Cardiac muscle cell (in vitro differentiated cells and primary cell): ENCODE results near the gene TTLL10. TPM values are rescaled to one million over a fixed set of nuclear protein-coding genes. Genes with fewer than 3 reads are reported as not detected.

Experiments used
- DNase-seq, 2 donors: peaks; one replicate each; pipeline versions ENCODE4 v3.0.0 to v3.0.0-alpha.2; 2010 to 2017; ENCODE audit warnings: low read depth in 1 of 2, low spot score in 1 of 2
- H3K27ac ChIP-seq: fragments of 200-600 bp; sonication (generic); 2 replicates; pipeline ENCODE4 v1.5.1; 2016
- H3K27me3 ChIP-seq: fragments of 200-600 bp; sonication (generic); 2 replicates; pipeline ENCODE4 v1.6.0; 2016; ENCODE audit warnings: control low read depth
- H3K36me3 ChIP-seq: fragments of 200-600 bp; sonication (generic); 2 replicates; pipeline ENCODE4 v1.5.1; 2016; ENCODE audit warnings: control low read depth
- H3K4me1 ChIP-seq: fragments of 200-600 bp; sonication (generic); 2 replicates; pipeline ENCODE4 v1.8.1; 2017; ENCODE audit warnings: low read depth, mild to moderate bottlenecking, mixed run types
- H3K4me3 ChIP-seq: fragments of 200-600 bp; sonication (generic); 2 replicates; pipeline ENCODE4 v1.5.1; 2016; ENCODE audit warnings: mild to moderate bottlenecking
- H3K9me3 ChIP-seq: fragments of 200-600 bp; sonication (generic); 2 replicates; pipeline ENCODE4 v1.5.1; 2017; ENCODE audit warnings: low read depth, mild to moderate bottlenecking, control low read depth
- polyA plus RNA-seq: library from polyadenylated mRNA; unstranded; fragments of >200 nt; fragmentation: Nextera tagmentation; extraction: Ambion mirVana; gene quantifications from 2 replicates; pipeline ENCODE4 v1.2.1, GENCODE V29; 2016
- total RNA-seq: library from RNA; depleted of rRNA; stranded (reverse); fragments of >200 nt; gene quantifications from 2 replicates; pipeline ENCODE4 v1.2.3, GENCODE V29; 2016
- TF ChIP-seq, protein P1 (sequence below): IDR thresholded peaks from 2 replicates; pipeline ENCODE4 v1.5.1; 2012; ENCODE audit warnings: low read depth, mild to moderate bottlenecking, low read length

TTLL10 gene
- total and polyA plus RNA-seq, 2 experiments from 2014 or later = 0.31 TPM; not detected in 1

- H3K9me3 ChIP-seq = no peaks in the 10 kb centered on the region
- TF ChIP-seq, protein P1, sequence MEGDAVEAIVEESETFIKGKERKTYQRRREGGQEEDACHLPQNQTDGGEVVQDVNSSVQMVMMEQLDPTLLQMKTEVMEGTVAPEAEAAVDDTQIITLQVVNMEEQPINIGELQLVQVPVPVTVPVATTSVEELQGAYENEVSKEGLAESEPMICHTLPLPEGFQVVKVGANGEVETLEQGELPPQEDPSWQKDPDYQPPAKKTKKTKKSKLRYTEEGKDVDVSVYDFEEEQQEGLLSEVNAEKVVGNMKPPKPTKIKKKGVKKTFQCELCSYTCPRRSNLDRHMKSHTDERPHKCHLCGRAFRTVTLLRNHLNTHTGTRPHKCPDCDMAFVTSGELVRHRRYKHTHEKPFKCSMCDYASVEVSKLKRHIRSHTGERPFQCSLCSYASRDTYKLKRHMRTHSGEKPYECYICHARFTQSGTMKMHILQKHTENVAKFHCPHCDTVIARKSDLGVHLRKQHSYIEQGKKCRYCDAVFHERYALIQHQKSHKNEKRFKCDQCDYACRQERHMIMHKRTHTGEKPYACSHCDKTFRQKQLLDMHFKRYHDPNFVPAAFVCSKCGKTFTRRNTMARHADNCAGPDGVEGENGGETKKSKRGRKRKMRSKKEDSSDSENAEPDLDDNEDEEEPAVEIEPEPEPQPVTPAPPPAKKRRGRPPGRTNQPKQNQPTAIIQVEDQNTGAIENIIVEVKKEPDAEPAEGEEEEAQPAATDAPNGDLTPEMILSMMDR = no peak
- no peaks in the 10 kb centered on the region for H3K36me3 ChIP-seq
- H3K4me1 ChIP-seq = peaks cover 5% of the 10 kb centered on the region
- DNase-seq = no peak
- H3K4me3 ChIP-seq = no peak overlapping the region
- no peak overlapping the region for H3K27ac ChIP-seq
- H3K27me3 ChIP-seq = no peaks in the 10 kb centered on the region
Observed at GRCh38 chr1:1237874-1238701, 64.4 kb downstream of the TTLL10 start.

- TF ChIP-seq, protein P1 = no peak
- H3K27me3 ChIP-seq = no peaks in the 10 kb centered on the region
- peaks cover 5% of the 10 kb centered on the region for H3K4me1 ChIP-seq
- no peak overlapping the region for H3K27ac ChIP-seq
- no peaks in the 10 kb centered on the region for H3K36me3 ChIP-seq
- H3K9me3 ChIP-seq = no peaks in the 10 kb centered on the region
- no peak overlapping the region for H3K4me3 ChIP-seq
- no peak for DNase-seq
Observed at GRCh38 chr1:1238702-1239178, 65.1 kb downstream of the TTLL10 start.

DNA sequence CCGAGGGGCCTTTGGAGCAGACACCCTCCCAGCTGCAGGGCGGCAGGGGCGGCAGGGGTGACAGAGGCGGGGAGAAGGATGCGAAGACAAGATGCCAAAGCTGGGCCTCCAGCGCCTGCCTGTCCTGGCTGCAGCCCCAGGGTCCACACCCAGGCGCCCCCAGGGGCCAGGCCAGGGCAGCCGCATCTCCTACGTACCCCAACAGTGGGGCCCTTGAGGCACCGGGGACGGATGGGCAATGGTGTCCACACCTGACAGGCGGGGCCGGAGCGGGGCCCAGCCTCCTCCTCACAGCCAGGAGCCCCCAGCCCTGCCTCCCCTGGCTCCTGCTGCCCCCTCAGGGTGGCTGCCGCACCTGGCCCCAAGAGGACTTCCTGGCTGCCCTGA, 65.5 kb downstream of the TTLL10 start:
- Histone ChIP-seq H3K27ac (no peak overlapping the region), H3K27me3 (no peaks in the 10 kb centered on the region), H3K4me3 (no peak overlapping the region), H3K4me1 (peaks cover 5% of the 10 kb centered on the region), H3K9me3 (no peaks in the 10 kb centered on the region), H3K36me3 (no peaks in the 10 kb centered on the region)
- DNase-seq = no peak
- TF ChIP-seq, protein P1 = no peak

DNA sequence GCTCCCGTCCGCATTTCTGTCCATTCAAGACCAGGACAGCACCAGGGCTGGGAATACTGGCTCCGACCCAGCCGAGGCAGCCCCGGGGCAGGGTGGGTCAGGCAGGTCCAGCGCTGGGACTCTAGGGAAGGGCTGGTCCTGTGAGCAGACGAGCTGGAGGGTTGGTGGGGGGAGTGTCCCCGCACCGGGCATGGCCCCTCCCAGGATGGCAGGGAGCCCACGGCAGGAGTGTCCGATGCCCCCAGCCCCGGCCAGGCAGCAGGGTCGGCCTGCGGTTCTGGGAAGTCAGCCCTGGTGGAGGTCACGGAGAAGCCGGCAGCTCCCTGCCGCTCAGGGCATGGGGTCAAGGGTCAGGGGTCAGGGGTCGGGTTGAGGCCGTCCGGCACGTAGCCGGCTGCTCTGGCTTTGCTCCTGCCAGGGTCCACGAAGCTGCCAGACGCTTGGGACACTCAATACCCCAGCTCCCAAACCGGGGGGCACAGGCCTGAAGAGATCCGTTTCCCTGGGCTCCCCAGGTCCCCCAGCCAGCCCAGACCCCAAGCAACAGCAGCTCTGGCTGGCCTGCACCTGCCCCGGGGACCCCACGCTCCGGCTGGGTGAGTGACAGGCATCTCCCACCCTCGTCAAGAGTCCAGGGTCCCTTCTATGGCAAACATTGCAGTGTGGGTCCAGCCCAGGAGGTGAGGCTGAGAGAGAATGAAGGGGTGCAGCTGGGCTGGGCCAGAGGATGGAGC, 66.1 kb downstream of the TTLL10 start:
- DNase-seq = no peak
- Histone ChIP-seq H3K27ac (no peak overlapping the region), H3K36me3 (no peaks in the 10 kb centered on the region), H3K9me3 (no peaks in the 10 kb centered on the region), H3K27me3 (no peaks in the 10 kb centered on the region), H3K4me1 (peaks cover 5% of the 10 kb centered on the region), H3K4me3 (no peak overlapping the region)
- TF ChIP-seq, protein P1 = no peak

DNA sequence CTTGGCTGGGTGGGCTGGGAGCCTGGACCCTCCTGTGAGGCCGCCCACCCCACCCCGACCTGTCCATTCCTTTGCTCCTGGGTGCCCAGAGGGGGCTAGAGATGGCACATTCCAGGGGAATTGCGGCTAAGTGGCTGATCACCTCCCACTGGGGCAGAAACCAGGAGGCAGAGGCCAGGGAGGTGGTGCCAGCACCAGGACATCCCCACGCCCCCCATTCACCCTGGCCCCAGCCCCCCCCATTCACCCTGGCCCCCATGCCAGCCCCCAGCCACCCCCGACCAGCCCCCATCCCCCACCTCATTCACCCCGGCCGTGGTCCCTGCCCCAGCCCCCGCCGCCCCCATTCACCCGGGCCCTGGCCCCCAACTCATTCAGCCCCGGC, 66.7 kb downstream of the TTLL10 start:
- no peaks in the 10 kb centered on the region for H3K36me3 ChIP-seq
- no peak for DNase-seq
- no peak overlapping the region for H3K4me3 ChIP-seq
- H3K9me3 ChIP-seq = no peaks in the 10 kb centered on the region
- peaks cover 5% of the 10 kb centered on the region for H3K4me1 ChIP-seq
- TF ChIP-seq, protein P1 = no peak
- no peak overlapping the region for H3K27ac ChIP-seq
- no peaks in the 10 kb centered on the region for H3K27me3 ChIP-seq
